ENCODE measurements around the gene ARHGAP9. TPM values are rescaled to one million over a fixed set of nuclear protein-coding genes. Genes with fewer than 3 reads are reported as not detected.

ARHGAP9 gene
- total RNA-seq, 2 donors from 2014 or later, result 151 to 195 TPM

DNA sequence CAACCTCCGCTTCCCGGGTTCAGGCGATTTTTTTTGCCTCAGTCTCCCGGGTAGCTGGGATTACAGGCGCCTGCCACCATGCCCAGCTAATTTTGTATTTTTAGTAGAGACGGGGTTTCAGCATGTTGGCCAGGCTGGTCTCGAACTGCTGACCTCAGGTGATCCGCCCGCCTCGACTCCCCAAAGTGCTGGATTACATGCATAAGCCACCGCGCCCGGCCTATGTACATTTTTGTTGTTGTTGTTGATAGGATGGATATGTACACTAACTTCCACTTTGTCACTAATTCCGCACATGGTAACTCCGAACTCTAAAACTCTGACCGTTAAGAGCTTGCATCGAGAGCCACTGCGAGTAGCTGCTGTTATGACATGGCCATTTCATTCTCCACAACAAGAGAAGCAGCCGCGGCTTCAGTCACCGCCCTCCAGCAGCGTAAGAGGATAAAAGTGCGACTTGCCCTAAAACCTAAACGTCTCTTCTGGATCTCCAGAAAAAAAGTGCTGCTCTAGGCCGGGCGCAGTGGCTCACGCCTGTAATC, 7.5 kb upstream of the ARHGAP9 start:
- H3K27ac Mint-ChIP-seq, result peak overlapping the region; percentile 95 to 98
- H3K9me3 Mint-ChIP-seq, result no peaks in the 10 kb centered on the region
- ATAC-seq (no peak), DNase-seq (ENCODE audit: low spot score in 2 of 2) (no peak)
- H3K36me3 Mint-ChIP-seq, result peaks cover 36 to 38% of the 10 kb centered on the region in 2 donors

DNA sequence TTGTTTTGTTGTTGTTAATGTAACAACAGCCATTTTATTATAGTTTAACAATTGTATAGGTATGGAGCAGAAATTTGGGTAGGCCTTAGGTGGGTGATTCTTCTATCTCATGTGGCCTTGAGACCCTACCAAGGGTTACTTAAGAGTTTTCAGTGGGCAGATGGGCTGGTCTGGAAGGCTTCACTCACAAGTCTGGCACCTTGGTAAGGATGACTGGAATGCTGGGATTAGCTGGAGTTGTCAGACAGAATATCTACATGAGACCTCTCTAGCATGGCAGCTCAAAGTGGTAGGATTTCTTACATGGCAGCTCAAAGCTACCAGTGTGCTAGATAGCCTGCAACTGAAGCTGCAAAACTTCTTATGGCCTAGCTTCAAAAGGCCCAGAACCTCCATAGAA, 6.0 kb upstream of the ARHGAP9 start:
- Mint-ChIP-seq H3K27ac (no peak overlapping the region), H3K36me3 (peaks cover 25 to 27% of the 10 kb centered on the region in 2 donors), H3K9me3 (no peaks in the 10 kb centered on the region)
- no peak for DNase-seq (ENCODE audit: low spot score in 2 of 2)
- no peak for ATAC-seq

- no peaks in the 10 kb centered on the region for H3K9me3 Mint-ChIP-seq
- ATAC-seq, result no peak
Observed at GRCh38 chr12:57483466-57483865, 3.8 kb upstream of the ARHGAP9 start.

DNA sequence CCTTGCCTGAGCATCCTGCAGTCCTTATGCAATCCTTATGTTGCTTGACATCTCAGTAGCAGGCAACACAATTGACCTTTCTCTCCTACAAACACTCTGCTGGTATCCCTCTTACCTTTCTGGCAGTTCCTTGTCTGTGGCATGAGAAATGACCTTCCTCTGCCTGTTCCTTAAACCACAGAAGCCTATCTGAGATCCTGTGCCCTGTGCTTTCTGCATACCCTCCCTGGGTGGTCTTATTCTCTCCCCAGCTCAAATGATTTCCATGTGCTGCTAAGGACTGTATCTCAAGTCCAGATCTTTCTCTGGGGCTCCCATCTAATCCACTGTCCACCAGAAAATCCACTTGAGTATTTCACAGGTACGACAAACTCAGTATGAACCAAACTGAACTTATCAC, 2.0 kb upstream of the ARHGAP9 start:
- H3K9me3 Mint-ChIP-seq, result no peaks in the 10 kb centered on the region
- DNase-seq (ENCODE audit: low spot score in 2 of 2) (no peak), ATAC-seq (no peak)
- H3K36me3 Mint-ChIP-seq, result peaks cover 16 to 30% of the 10 kb centered on the region in 2 donors
- H3K27ac Mint-ChIP-seq, result peak overlapping the region; percentile 75 to 98

More at GRCh38 chr12:57483466-57483865, 3.8 kb upstream of the ARHGAP9 start:
- Mint-ChIP-seq H3K27ac (no peak overlapping the region), H3K36me3 (peaks cover 11 to 19% of the 10 kb centered on the region in 2 donors)
- DNase-seq (ENCODE audit: low spot score in 2 of 2), result no peak

- H3K36me3 Mint-ChIP-seq, result peaks cover 32 to 47% of the 10 kb centered on the region in 2 donors
- ATAC-seq (no peak), DNase-seq (ENCODE audit: low spot score in 2 of 2) (peak in 1 of 2 donors; percentile 13)
Observed at GRCh38 chr12:57479043-57479375, 657 bp downstream of the ARHGAP9 start.

GRCh38 chr12:57477710-57478681, 1.7 kb downstream of the ARHGAP9 start:
- peak; percentile 58 to 67 for ATAC-seq
- Mint-ChIP-seq H3K27ac (peak overlapping the region; percentile 98), H3K9me3 (no peaks in the 10 kb centered on the region), H3K36me3 (peaks cover 34 to 55% of the 10 kb centered on the region in 2 donors)
- peak; percentile 49 to 77 for DNase-seq (ENCODE audit: low spot score in 2 of 2)

More at GRCh38 chr12:57479043-57479375, 657 bp downstream of the ARHGAP9 start:
- Mint-ChIP-seq H3K9me3 (no peaks in the 10 kb centered on the region), H3K27ac (peak overlapping the region; percentile 98)

- Mint-ChIP-seq H3K27ac (peak overlapping the region; percentile 98), H3K36me3 (peaks cover 34 to 55% of the 10 kb centered on the region in 2 donors), H3K9me3 (no peaks in the 10 kb centered on the region)
- no peak for DNase-seq (ENCODE audit: low spot score in 2 of 2)
- ATAC-seq, result no peak
Observed at GRCh38 chr12:57476993-57477709, 2.5 kb downstream of the ARHGAP9 start.

- no peaks in the 10 kb centered on the region for H3K9me3 Mint-ChIP-seq
- DNase-seq (ENCODE audit: low spot score in 2 of 2), result peak; percentile 80 to 88
- peak; percentile 30 to 73 for ATAC-seq
- H3K36me3 Mint-ChIP-seq, result peaks cover 34 to 55% of the 10 kb centered on the region in 2 donors
- H3K27ac Mint-ChIP-seq, result peak overlapping the region; percentile 98
Observed at GRCh38 chr12:57476162-57476992, 3.3 kb downstream of the ARHGAP9 start.

DNA sequence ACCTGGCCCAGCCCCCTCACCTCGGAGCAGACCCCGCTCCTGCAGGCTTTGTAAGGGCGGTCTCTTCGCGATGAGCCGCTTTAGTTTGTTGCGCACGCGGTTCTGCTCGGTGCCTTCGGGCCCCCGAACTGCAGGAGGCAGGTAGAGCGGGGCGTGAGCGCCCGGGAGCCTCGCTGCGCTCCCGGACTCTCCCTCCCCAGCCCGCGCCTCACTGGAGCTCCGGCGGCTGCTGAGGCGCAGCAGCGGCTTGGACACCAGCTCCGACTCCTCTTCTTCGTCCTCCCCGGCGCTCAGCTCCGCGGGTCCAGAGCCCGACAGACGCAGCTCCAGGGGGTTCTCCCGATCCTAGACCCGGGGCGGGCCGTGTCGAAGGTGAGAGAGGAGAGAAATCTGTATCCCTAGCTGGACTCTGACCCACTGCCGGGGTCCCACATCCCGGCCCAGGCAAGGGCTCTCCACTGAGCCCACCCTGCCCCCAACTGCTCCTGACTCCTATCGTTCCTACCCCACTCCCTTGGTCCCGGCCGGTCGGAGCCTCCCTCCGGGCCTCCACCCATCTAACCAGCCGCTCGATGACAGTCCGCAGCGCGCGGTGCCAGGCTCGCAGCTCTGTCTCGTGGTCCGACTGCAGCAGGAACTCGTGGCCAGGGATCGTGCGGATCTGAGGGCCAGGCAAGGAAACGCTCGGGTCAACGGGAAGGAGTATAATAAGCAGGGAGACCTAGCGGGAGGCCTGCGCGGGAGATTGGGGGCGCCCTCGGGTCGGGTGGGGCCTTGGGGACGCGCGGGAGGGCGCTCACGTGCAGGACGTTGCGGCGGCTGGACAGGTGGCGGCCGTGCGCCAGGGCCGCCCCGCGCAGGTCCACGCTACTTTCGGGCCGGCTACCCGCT, 4.2 kb downstream of the ARHGAP9 start:
- Mint-ChIP-seq H3K36me3 (peaks cover 34 to 55% of the 10 kb centered on the region in 2 donors), H3K27ac (peak overlapping the region; percentile 53 to 98), H3K9me3 (no peaks in the 10 kb centered on the region)
- peak in 1 of 2 donors; percentile 10 for ATAC-seq
- no peak for DNase-seq (ENCODE audit: low spot score in 2 of 2)

DNA sequence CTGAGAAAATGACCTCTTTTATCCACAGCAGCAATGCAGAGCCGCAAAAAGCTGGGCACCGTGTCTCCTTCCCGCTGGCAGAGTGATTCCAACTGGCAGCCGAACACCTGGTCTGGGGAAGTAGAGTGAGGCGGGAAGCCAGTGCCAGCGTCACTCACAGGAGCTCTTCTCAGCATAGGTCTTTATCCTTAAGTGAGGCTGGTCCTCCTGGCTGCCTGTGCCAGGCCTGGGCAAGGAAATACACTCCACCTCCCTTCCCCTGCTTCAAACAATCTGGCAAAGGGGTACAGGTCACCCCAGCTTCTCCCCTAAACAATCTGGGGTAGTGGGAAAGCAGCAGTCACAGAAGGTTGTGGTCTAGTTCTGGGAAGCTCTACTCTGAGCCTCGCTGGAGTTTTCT, 4.8 kb downstream of the ARHGAP9 start:
- H3K36me3 Mint-ChIP-seq, result peaks cover 34 to 55% of the 10 kb centered on the region in 2 donors
- ATAC-seq (no peak), DNase-seq (ENCODE audit: low spot score in 2 of 2) (no peak)
- peak overlapping the region; percentile 3 to 23 for H3K27ac Mint-ChIP-seq
- no peaks in the 10 kb centered on the region for H3K9me3 Mint-ChIP-seq

DNA sequence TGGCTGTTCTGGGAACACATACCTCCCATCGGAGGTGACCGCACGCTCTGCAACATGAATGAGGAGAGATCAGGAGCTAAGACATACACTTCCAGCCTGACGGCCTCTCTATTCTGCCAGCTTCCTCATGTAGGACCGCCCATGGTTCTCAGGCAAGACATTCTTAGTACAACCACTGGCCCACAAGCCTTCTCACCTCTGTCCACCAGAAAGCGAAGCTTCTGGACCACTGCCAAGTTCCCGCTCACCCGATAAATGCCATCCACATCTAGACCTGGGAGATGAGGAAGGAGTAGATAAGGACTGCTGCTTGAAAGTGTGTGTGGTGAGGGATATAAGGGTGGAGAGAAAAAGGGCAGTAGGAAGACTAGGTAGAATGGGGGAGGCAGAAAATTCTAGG, 5.2 kb downstream of the ARHGAP9 start:
- Mint-ChIP-seq H3K9me3 (no peaks in the 10 kb centered on the region), H3K36me3 (peaks cover 34 to 51% of the 10 kb centered on the region in 2 donors), H3K27ac (peak overlapping the region; percentile 10 to 23)
- DNase-seq (ENCODE audit: low spot score in 2 of 2), result no peak
- no peak for ATAC-seq

DNA sequence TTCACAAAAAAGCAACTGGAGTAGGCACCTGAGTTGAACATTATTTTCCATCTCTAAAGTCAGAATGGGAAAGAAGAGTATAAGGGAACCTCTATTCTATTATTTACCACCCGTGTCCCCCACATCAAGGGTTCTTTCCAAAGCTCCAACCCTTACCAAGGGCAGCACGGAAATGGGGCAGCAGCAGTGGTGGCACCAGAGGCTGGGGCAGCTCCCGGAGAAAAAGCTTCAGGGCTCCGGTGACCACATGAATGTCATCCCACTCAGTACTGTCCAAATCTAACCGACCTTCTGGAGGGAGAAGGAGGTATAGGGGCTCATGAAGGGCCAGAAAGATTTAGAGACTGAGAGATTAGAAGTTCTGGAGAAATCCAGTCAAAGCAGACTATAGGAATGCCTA, 5.8 kb downstream of the ARHGAP9 start:
- DNase-seq (ENCODE audit: low spot score in 2 of 2) (no peak), ATAC-seq (no peak)
- peaks cover 34 to 48% of the 10 kb centered on the region in 2 donors for H3K36me3 Mint-ChIP-seq
- H3K27ac Mint-ChIP-seq, result peak overlapping the region; percentile 10 to 23
- H3K9me3 Mint-ChIP-seq, result no peaks in the 10 kb centered on the region

DNA sequence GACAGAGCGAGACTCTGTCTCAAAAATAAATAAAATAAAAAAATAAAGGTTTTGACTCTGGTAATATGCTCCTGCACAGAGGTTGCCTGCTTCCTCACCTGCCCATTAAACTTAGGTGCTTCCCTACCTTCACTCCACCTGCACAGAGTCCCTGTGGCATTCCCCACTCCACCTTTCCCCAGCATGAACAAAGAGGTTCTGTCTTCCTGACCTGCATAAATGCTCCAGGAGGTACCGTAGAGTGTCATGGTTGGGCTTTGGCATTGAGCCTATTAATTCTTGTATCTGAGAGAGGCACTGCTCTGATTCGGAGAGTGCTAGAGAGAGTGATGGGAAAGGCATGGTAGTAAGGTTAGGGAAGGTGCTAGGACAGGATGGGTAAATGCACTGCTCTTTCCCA, 6.3 kb downstream of the ARHGAP9 start:
- peaks cover 31 to 43% of the 10 kb centered on the region in 2 donors for H3K36me3 Mint-ChIP-seq
- no peaks in the 10 kb centered on the region for H3K9me3 Mint-ChIP-seq
- ATAC-seq, result no peak
- DNase-seq (ENCODE audit: low spot score in 2 of 2), result no peak
- peak overlapping the region in 1 of 2 donors; percentile 23 for H3K27ac Mint-ChIP-seq

DNA sequence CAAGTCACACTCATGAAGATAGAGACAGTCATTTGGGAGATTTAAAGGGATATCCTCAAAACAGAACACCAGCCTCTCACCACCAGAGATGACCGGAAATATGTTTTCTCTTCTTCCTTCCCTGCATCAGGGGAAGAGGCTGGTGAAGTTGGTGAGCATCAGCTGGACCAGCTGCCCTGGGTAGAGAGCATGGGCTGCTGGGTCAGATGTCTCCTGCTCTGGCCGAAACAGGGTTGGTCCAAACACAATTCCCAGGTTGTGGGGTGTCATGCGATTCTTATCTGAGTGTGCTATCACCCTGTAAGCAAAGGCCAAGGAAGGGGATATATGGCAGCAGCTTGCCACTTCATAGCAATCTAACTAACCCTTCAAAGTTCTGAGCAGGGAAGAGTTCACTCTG, 7.3 kb downstream of the ARHGAP9 start:
- DNase-seq (ENCODE audit: low spot score in 2 of 2) (no peak), ATAC-seq (no peak)
- H3K36me3 Mint-ChIP-seq, result peaks cover 25 to 33% of the 10 kb centered on the region in 2 donors
- H3K9me3 Mint-ChIP-seq, result no peaks in the 10 kb centered on the region
- H3K27ac Mint-ChIP-seq, result peak overlapping the region in 1 of 2 donors; percentile 68

DNA sequence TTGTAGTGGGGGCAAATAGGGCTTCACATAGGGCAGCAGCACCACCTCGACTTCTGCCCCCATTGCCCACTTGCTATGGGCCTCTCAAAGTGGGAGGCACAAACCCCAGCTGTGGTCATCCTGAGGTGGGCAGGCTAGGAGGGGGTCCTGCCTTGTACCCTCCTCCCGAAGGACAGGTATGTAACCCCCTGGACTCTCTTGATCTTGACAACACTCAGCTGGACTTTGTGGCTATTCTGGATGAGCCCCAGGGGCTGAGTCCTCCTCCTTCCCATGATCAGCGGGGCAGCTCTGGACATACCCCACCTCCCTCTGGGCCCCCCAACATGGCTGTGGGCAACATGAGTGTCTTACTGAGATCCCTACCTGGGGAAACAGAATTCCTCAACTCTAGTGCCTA, 8.0 kb downstream of the ARHGAP9 start:
- Mint-ChIP-seq H3K36me3 (peaks cover 18 to 26% of the 10 kb centered on the region in 2 donors), H3K9me3 (no peaks in the 10 kb centered on the region)
- ATAC-seq, result no peak

More for the DNA sequence above, 8.0 kb downstream of the ARHGAP9 start:
- no peak overlapping the region for H3K27ac Mint-ChIP-seq
- DNase-seq (ENCODE audit: low spot score in 2 of 2), result no peak
